H9 (cell line): ENCODE results near the gene CPT2. TPM values are rescaled to one million over a fixed set of nuclear protein-coding genes. Genes with fewer than 3 reads are reported as not detected.

Experiments used
- DNase-seq: peaks from one replicate; pipeline ENCODE4 v3.0.0-alpha.2; 2017
- H2AFZ ChIP-seq: one replicate; pipeline ENCODE4 v1.6.1; 2013; ENCODE audit warnings: mild to moderate bottlenecking, low read length, control low read depth, moderate library complexity
- H2AK5ac ChIP-seq: 2 replicates; pipeline ENCODE4 v1.6.1; 2013; ENCODE audit warnings: low read length, control low read depth, mixed read lengths; ENCODE audit not compliant: insufficient read length
- H2BK120ac ChIP-seq: one replicate; pipeline ENCODE4 v1.6.1; 2013; ENCODE audit warnings: low read depth, mild to moderate bottlenecking, low read length, control low read depth, inconsistent platforms; ENCODE audit not compliant: poor library complexity, severe bottlenecking
- H2BK12ac ChIP-seq: 2 replicates; pipeline ENCODE4 v1.6.1; 2013; ENCODE audit warnings: low read length, control low read depth, mixed read lengths, low read depth; ENCODE audit not compliant: insufficient read length
- H2BK15ac ChIP-seq: 2 replicates; pipeline ENCODE4 v1.6.1; 2013; ENCODE audit warnings: low read depth, low read length, control low read depth
- H2BK20ac ChIP-seq: one replicate; pipeline ENCODE4 v1.6.1; 2013; ENCODE audit warnings: low read depth, mild to moderate bottlenecking, low read length, control low read depth, inconsistent platforms; ENCODE audit not compliant: poor library complexity, severe bottlenecking
- H2BK5ac ChIP-seq: 2 replicates; pipeline ENCODE4 v1.6.1; 2013; ENCODE audit warnings: low read length, control low read depth, mixed read lengths; ENCODE audit not compliant: insufficient read length
- H3K14ac ChIP-seq: 2 replicates; pipeline ENCODE4 v1.6.1; 2013; ENCODE audit warnings: low read length, control low read depth; ENCODE audit not compliant: insufficient read depth
- H3K18ac ChIP-seq: 2 replicates; pipeline ENCODE4 v1.6.1; 2013; ENCODE audit warnings: low read depth, mild to moderate bottlenecking, mixed read lengths, low read length, control low read depth; ENCODE audit not compliant: insufficient read length
- H3K23ac ChIP-seq: 2 replicates; pipeline ENCODE4 v1.6.1; 2013; ENCODE audit warnings: low read length, control low read depth, mixed read lengths, low read depth; ENCODE audit not compliant: insufficient read length
- H3K23me2 ChIP-seq: 2 replicates; pipeline ENCODE4 v1.6.1; 2013; ENCODE audit warnings: low read depth, mild to moderate bottlenecking, mixed read lengths, low read length, control low read depth; ENCODE audit not compliant: insufficient read length, poor library complexity, severe bottlenecking
- H3K27ac ChIP-seq: 2 replicates; pipeline ENCODE4 v1.5.1; 2013; ENCODE audit warnings: low read length, control low read depth, mixed read lengths, low read depth; ENCODE audit not compliant: insufficient read length
- H3K27me3 ChIP-seq: 2 replicates; pipeline ENCODE4 v1.6.1; 2013; ENCODE audit warnings: low read length, control low read depth, inconsistent platforms; ENCODE audit not compliant: insufficient read depth
- H3K4ac ChIP-seq: 2 replicates; pipeline ENCODE4 v1.6.1; 2013; ENCODE audit warnings: low read depth, mild to moderate bottlenecking, control low read depth, inconsistent platforms, low read length, moderate library complexity
- H3K4me1 ChIP-seq: 2 replicates; pipeline ENCODE4 v1.6.1; 2013; ENCODE audit warnings: low read length, control low read depth, inconsistent platforms; ENCODE audit not compliant: insufficient read depth
- H3K4me2 ChIP-seq: 2 replicates; pipeline ENCODE4 v1.6.1; 2013; ENCODE audit warnings: low read length, control low read depth, mixed read lengths; ENCODE audit not compliant: insufficient read length, insufficient read depth
- H3K56ac ChIP-seq: 2 replicates; pipeline ENCODE4 v1.6.1; 2013; ENCODE audit warnings: low read depth, mild to moderate bottlenecking, mixed read lengths, low read length, control low read depth; ENCODE audit not compliant: insufficient read length
- H3K79me1 ChIP-seq: 2 replicates; pipeline ENCODE4 v1.6.1; 2013; ENCODE audit warnings: low read depth, mild to moderate bottlenecking, moderate library complexity, low read length, control low read depth, inconsistent platforms; ENCODE audit not compliant: insufficient read depth, poor library complexity, severe bottlenecking
- H3K79me2 ChIP-seq: 2 replicates; pipeline ENCODE4 v1.6.1; 2013; ENCODE audit warnings: low read length, control low read depth, inconsistent platforms; ENCODE audit not compliant: insufficient read depth
- H3K9ac ChIP-seq: 2 replicates; pipeline ENCODE4 v1.6.1; 2013; ENCODE audit warnings: low read length, control low read depth, mixed read lengths; ENCODE audit not compliant: insufficient read length; ENCODE audit errors: extremely low read depth
- H3K9me3 ChIP-seq: one replicate; pipeline ENCODE4 v1.6.1; 2013; ENCODE audit warnings: low read depth, low read length, inconsistent platforms; ENCODE audit not compliant: control insufficient read depth
- H3T11ph ChIP-seq: one replicate; pipeline ENCODE4 v1.6.1; 2013; ENCODE audit warnings: mild to moderate bottlenecking, low read length, control low read depth, inconsistent platforms
- H4K20me1 ChIP-seq: one replicate; pipeline ENCODE4 v1.6.1; 2013; ENCODE audit not compliant: control insufficient read depth, insufficient read length, insufficient read depth
- H4K5ac ChIP-seq: 2 replicates; pipeline ENCODE4 v1.6.1; 2013; ENCODE audit warnings: low read depth, mild to moderate bottlenecking, mixed read lengths, low read length, control low read depth; ENCODE audit not compliant: insufficient read length
- H4K8ac ChIP-seq: replicated peaks from 2 replicates; pipeline ENCODE4 v1.6.1; 2013; ENCODE audit warnings: low read length, control low read depth, mixed read lengths, low read depth; ENCODE audit not compliant: insufficient read length
- H4K91ac ChIP-seq: 2 replicates; pipeline ENCODE4 v1.6.1; 2013; ENCODE audit warnings: low read depth, mild to moderate bottlenecking, moderate library complexity, mixed read lengths, low read length, control low read depth; ENCODE audit not compliant: insufficient read length
- H3K27ac Mint-ChIP-seq, 3 experiments: 2 replicates in 2 of 3; 3 replicates in 1 of 3; pipeline ENCODE4 v1.8.0; 2020 to 2021; ENCODE audit warnings: mixed read lengths in 3 of 3, mild to moderate bottlenecking in 1 of 3, moderate library complexity in 1 of 3
- H3K27me3 Mint-ChIP-seq: 2 replicates; pipeline ENCODE4 v1.8.0; 2021; ENCODE audit warnings: low read depth, mild to moderate bottlenecking, moderate library complexity, mixed read lengths
- H3K36me3 Mint-ChIP-seq, 3 experiments: 2 replicates in 2 of 3; 3 replicates in 1 of 3; pipeline ENCODE4 v1.8.0; 2020 to 2021; ENCODE audit warnings: low read depth in 3 of 3, mixed read lengths in 3 of 3; ENCODE audit not compliant: insufficient read depth in 1 of 3
- H3K4me1 Mint-ChIP-seq, 2 experiments: 2 replicates each; pipeline ENCODE4 v1.8.0; 2020; ENCODE audit warnings: mixed read lengths in 2 of 2
- H3K4me3 Mint-ChIP-seq, 2 experiments: 2 replicates in 1 of 2; 3 replicates in 1 of 2; pipeline ENCODE4 v1.8.0; 2020 to 2021; ENCODE audit warnings: mild to moderate bottlenecking in 2 of 2, mixed read lengths in 2 of 2, moderate library complexity in 1 of 2
- H3K9me3 Mint-ChIP-seq, 2 experiments: 2 replicates in 1 of 2; 3 replicates in 1 of 2; pipeline ENCODE4 v1.8.0; 2020; ENCODE audit warnings: mild to moderate bottlenecking in 2 of 2, mixed read lengths in 2 of 2, moderate library complexity in 1 of 2
- WGBS: extraction: QIAGEN DNeasy Blood & Tissue Kit; methylation state at CpG from one replicate; pipeline ENCODE4 v1.1.7; 2013; ENCODE audit warnings: missing lambda C conversion rate, low lambda C conversion rate, mixed read lengths; ENCODE audit not compliant: insufficient read length; ENCODE audit errors: extremely low coverage; 5-methylcytosine and 5-hydroxymethylcytosine counted together
- total RNA-seq: library from RNA; stranded (reverse); gene quantifications from 2 replicates; pipeline ENCODE4 v1.2.1, GENCODE V29; 2021
- TF ChIP-seq, protein P1 (sequence below): fragments of 200-600 bp; sonication (generic); conservative IDR thresholded peaks from 3 replicates; pipeline ENCODE4 v1.8.0; 2021; ENCODE audit warnings: antibody characterized with exemption, mild to moderate bottlenecking

CPT2 gene
- total RNA-seq, 1 experiment from 2014 or later = 33.2 TPM

DNA sequence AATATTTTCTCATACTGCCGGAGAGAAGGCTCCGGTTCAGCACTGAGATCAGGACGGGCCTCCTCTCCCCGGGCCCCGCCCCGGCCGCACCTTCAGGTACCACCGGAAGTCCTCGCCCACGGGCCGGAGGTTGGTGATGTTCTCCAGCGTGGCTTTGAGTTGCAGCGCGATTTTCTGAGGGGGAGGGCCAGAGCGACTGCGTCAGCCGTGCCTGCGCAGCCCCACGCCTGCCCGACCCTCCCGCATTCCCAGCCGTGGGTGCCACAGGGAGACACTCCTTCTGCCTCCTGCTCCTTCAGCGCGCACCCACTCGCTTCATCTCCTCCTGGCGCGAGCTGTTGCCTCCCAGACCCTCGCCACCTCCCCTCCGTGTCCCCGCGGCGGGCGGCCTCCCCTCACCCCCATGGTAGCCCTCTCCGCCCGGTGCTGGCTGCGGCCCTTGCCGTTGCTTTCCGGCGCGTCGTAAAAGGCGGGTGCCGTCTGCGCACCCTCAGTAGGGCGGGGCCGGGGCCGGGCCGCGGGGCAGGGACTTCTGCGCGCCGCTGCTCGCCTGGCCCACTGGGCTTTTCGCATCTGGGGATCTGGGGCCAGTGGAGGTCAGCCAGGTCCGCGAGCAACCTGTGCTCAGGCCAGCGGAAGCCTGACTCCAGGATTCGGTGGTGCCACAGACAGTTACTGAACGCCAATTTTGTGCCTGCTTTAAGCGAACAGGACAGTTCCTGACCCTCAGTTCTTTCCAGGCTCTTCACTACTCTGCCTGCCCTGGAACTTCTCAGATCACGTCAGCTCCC, 23.7 kb downstream of the CPT2 start, which contains the start of gene CZIB:
Gene CZIB, minus strand, starts transcription at position 464 of the 791 bp plus-strand sequence. Its CDS starts 59 bp downstream, at position 405.
- Histone ChIP-seq H3K56ac (no peak within 1 kb of the TSS), H2BK120ac (no peak within 1 kb of the TSS), H4K20me1 (no peaks in the 10 kb centered on the region), H3K27me3 (no peaks in the 10 kb centered on the region), H2BK15ac (no peak within 1 kb of the TSS), H2AFZ (no peak within 1 kb of the TSS), H2BK20ac (no peak within 1 kb of the TSS), H3K4me1 (0 out of 2 replicates have a peak, but pooled peaks cover 3% of the 10 kb centered on the region), H3K4me2 (peak within 1 kb of the TSS; percentile 46), H2BK12ac (no peak within 1 kb of the TSS), H3K23ac (no peak within 1 kb of the TSS), H4K8ac (no peak within 1 kb of the TSS), H2AK5ac (no peak within 1 kb of the TSS), H3K18ac (peak within 1 kb of the TSS; percentile 93), H3T11ph (no peak within 1 kb of the TSS), H3K14ac (peak within 1 kb of the TSS; percentile 92; the same call in 1 of the 2 replicates), H3K4ac (no peak within 1 kb of the TSS), H3K23me2 (peaks cover 4% of the 10 kb centered on the region), H3K9ac (peak within 1 kb of the TSS; percentile 88), H2BK5ac (no peak within 1 kb of the TSS), H3K79me1 (no peaks in the 10 kb centered on the region), H4K5ac (no peak within 1 kb of the TSS), H3K9me3 (no peaks in the 10 kb centered on the region), H4K91ac (no peak within 1 kb of the TSS), H3K79me2 (no peaks in the 10 kb centered on the region), H3K27ac (peak within 1 kb of the TSS; percentile 16)
- Mint-ChIP-seq H3K4me1 (peaks cover 14 to 20% of the 10 kb centered on the region in 2 experiments), H3K27me3 (no peaks in the 10 kb centered on the region), H3K27ac (peak within 1 kb of the TSS; percentile 94 to 99 (median 96)), H3K9me3 (no peaks in the 10 kb centered on the region), H3K36me3 (peaks cover 0 to 21% (median 13%) of the 10 kb centered on the region in 3 experiments; a peak in 5 of 7 replicates), H3K4me3 (peak within 1 kb of the TSS; percentile 88 to 93)
- DNase-seq = peak; percentile 93
- WGBS = no CpG with 5 or more reads among the region's 61 CpGs
- TF ChIP-seq, protein P1, sequence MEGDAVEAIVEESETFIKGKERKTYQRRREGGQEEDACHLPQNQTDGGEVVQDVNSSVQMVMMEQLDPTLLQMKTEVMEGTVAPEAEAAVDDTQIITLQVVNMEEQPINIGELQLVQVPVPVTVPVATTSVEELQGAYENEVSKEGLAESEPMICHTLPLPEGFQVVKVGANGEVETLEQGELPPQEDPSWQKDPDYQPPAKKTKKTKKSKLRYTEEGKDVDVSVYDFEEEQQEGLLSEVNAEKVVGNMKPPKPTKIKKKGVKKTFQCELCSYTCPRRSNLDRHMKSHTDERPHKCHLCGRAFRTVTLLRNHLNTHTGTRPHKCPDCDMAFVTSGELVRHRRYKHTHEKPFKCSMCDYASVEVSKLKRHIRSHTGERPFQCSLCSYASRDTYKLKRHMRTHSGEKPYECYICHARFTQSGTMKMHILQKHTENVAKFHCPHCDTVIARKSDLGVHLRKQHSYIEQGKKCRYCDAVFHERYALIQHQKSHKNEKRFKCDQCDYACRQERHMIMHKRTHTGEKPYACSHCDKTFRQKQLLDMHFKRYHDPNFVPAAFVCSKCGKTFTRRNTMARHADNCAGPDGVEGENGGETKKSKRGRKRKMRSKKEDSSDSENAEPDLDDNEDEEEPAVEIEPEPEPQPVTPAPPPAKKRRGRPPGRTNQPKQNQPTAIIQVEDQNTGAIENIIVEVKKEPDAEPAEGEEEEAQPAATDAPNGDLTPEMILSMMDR = no peak
